NCI-H226 (cell line): ENCODE measurements around the gene RBM26.

ENCODE experiments used
- DNase-seq: peaks from one replicate; pipeline ENCODE4 v3.0.0-alpha.2; 2015

Gene RBM26

DNA sequence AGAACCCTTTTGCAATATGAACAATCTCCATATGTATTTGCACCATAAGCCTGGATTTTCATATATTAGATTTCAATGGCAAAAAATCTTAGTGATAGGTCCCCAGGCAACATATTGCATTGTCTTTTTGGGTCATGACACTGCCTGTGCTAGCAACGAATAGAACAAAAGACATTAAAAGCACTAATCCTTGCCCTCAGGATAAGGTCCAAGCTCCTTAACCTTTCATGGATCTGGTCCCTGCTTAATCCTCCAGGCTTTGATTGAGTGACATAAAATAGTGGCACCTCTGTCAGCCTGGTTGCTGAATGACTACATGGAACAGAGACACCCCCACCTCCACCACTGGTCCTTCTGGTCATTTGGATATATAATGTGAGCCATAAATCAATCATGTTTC lies 134.4 kb downstream of the RBM26 start:
- DNase-seq, result no peak

DNA sequence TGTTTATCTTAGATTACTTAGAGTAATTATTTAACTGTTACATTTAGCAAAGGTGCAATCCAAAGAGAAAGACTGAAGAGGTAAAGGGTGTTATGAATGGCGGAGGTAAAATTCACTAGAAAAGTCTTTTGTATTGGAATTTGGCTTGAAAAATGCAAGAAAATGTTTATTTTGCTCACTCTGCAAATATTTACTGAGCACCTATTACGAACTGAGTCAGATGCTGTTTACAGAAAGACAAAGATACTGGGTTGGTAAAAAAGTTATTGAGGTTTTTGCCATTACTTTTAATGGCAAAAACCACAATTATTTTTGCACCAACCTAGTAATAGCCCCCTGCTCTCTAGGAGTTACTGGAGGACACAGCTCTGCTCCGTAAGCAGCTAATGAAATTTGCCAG lies 135.2 kb downstream of the RBM26 start:
- no peak for DNase-seq
